Erythroblast (primary cell): Measurements from ENCODE around the gene SRPK2.

Experiments used
- GATA1 ChIP-seq: IDR thresholded peaks from 2 replicates; pipeline ENCODE4 v1.6.1; 2011; ENCODE audit warnings: low read depth, mild to moderate bottlenecking, control low read depth, low read length, moderate library complexity
- POLR2A ChIP-seq: IDR thresholded peaks from 2 replicates; pipeline ENCODE4 v1.6.1; 2011; ENCODE audit warnings: mild to moderate bottlenecking, low read length

DNA sequence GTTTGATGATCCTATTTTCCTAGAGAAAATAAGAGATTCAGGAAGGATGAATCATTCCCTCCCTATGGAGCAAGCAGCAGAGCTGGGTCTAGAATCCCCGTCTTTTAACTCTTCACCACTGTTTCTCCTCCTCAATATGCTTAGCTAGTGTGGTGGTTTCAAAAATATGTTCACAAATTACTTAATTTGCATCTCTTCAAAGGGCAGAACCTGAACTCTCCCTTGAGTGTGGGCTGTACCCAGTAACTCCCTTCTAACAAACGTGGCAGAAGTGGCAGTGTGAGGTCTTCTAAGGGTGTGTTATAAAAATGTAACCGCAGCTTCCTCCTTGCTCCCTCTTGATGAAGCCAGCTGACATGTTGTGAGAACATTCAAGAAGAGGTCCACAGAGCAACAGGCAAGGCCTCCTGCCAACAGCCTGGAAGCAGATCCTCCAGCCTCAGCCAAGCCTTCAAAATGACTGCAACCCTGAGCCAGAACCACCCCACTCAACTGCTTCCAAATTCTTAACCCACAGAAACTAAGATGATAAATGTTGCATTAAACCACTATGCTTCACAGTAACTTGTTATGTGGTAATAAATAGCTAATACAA, 36.6 kb downstream of the SRPK2 start:
- TF ChIP-seq POLR2A (no peak), GATA1 (no peak)
